ENCODE measurements around the gene PCDH19. TPM values are rescaled to one million over a fixed set of nuclear protein-coding genes. Genes with fewer than 3 reads are reported as not detected.
A peak's percentile ranks its signal among the peaks of the same experiment; 100 is the strongest.

PCDH19 gene
- total and polyA plus RNA-seq, 9 donors, result 1.2 to 4.4 (median 3.0) TPM

DNA sequence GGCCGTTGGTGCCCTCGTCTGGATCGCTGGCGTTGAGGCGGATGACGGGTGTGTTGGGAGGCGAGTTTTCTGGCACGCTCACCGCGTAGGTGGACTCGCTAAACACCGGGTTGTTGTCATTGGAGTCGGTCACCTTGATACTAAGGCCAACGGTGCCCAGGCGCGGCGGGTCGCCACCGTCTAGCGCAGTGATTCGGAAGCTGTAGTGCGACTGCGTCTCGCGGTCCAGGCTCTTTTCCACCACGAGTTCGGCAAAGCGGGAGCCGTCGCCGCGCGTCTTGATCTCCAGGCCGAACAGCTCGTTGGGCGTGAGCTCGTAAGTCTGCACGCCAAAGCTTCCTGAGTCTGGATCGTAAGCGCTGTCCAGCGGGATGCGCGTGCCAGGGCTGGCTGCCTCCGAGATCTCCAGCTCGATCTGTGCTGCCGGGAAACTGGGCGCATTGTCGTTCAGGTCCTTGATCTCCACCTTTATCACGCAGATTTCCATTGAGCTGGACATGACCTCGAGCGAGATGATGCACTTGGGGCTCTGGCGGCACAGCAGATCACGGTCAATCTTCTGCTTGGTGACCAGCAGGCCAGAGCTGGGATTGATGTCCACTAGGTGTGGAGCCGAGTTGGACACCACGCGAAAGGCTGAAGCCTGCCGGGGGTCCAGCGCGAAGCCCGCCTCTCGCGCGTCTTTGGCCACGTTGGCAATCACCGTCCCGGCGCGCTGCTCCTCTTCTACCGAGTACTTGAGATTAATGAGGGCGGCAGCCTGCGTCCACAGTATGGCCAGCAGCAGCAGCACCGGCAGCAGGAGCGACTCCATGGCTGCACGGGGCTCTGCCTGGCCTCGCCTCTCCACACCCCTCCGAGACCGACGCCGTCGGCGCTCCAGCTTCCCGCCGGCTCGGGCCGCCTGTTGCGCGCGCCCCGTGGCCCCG is 2.0 kb downstream of the PCDH19 start:
- 39 to 53% (median 48%) methylated on average over 81 to 90 of the region's 90 CpGs for WGBS, 3 donors
- Histone ChIP-seq H3K4me3 (no peak overlapping the region), H3K27me3 (no peaks in the 10 kb centered on the region), H3K9me3 (no peaks in the 10 kb centered on the region), H3K27ac (no peak overlapping the region), H3K36me3 (no peaks in the 10 kb centered on the region), H3K4me1 (ENCODE audit: insufficient read depth) (peaks cover 2% of the 10 kb centered on the region)
- TF ChIP-seq, protein P1, sequence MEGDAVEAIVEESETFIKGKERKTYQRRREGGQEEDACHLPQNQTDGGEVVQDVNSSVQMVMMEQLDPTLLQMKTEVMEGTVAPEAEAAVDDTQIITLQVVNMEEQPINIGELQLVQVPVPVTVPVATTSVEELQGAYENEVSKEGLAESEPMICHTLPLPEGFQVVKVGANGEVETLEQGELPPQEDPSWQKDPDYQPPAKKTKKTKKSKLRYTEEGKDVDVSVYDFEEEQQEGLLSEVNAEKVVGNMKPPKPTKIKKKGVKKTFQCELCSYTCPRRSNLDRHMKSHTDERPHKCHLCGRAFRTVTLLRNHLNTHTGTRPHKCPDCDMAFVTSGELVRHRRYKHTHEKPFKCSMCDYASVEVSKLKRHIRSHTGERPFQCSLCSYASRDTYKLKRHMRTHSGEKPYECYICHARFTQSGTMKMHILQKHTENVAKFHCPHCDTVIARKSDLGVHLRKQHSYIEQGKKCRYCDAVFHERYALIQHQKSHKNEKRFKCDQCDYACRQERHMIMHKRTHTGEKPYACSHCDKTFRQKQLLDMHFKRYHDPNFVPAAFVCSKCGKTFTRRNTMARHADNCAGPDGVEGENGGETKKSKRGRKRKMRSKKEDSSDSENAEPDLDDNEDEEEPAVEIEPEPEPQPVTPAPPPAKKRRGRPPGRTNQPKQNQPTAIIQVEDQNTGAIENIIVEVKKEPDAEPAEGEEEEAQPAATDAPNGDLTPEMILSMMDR (IDR thresholded peaks at IDR 0.05), result no peak
- TF ChIP-seq POLR2A (IDR thresholded peaks at IDR 0.05) (no peak), EP300 (IDR thresholded peaks at IDR 0.05) (no peak)
- intact Hi-C loops (cut with DNase I), result no loop called here
- peak in 2 of 5 donors; percentile 16 to 38 for DNase-seq

DNA sequence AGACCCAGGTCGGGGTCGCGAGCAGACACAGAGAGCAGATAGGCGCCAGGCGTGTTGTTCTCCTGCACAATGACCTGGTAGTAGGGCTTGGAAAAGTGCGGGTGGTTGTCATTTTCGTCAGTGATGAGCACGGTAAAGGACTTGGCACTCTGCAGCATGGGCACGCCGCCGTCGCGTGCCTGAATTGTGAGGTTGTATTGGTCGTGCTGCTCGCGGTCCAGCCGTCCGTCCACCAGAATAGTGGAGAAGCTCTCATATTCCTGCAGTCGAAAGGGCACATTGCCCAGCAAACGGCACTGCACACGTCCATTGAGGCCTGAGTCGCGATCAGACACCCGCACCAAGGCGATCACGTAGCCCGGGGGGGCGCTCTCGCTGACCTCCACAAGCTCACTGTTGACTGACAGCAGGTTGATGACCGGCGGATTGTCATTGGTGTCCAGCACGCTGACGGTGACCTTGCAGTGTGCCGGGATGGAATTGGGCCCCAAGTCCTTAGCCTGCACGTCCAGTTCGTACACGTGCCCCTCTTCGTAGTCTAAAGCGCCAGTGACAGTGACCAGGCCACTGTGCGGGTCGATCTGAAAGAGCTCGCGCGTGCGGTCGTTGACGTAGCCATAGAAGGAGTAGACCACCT is 2.8 kb downstream of the PCDH19 start:
- no peak for TF ChIP-seq POLR2A (IDR thresholded peaks at IDR 0.05)
- TF ChIP-seq, protein P1 (IDR thresholded peaks at IDR 0.05), result no peak
- no peak for TF ChIP-seq EP300 (IDR thresholded peaks at IDR 0.05)
- Histone ChIP-seq H3K36me3 (no peaks in the 10 kb centered on the region), H3K4me3 (no peak overlapping the region), H3K27me3 (no peaks in the 10 kb centered on the region), H3K9me3 (no peaks in the 10 kb centered on the region), H3K27ac (no peak overlapping the region), H3K4me1 (ENCODE audit: insufficient read depth) (peaks cover 2% of the 10 kb centered on the region)
- DNase-seq, result no peak
- 55 to 61% (median 58%) methylated on average over 47 of the region's 47 CpGs for WGBS, 3 donors
- intact Hi-C loops (cut with DNase I), result no loop called here

DNA sequence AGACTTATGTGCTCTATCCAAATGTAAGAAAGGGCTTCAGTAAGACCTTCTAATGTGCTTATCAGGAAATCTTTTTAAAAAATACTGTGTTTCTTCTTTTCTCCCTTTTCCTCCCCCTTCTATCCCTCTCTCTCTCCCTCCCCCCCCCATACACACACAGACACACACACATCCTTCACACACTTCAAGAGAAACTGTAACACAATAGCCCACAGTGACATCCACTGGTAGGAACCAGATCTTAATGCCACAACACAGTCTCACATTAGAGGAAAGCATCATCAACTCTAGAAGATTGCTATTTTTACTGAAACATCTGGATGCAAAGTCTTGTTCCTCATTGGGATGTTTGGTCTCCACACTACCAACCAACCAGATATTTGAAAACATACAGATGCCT is 4.6 kb downstream of the PCDH19 start:
- Histone ChIP-seq H3K9me3 (no peaks in the 10 kb centered on the region), H3K27ac (no peak overlapping the region), H3K36me3 (no peaks in the 10 kb centered on the region), H3K4me1 (ENCODE audit: insufficient read depth) (peaks cover 2% of the 10 kb centered on the region), H3K27me3 (no peaks in the 10 kb centered on the region), H3K4me3 (no peak overlapping the region)
- intact Hi-C loops (cut with DNase I), result no loop called here
- DNase-seq, result no peak
- TF ChIP-seq, protein P1 (IDR thresholded peaks at IDR 0.05), result no peak
- TF ChIP-seq EP300 (IDR thresholded peaks at IDR 0.05), result no peak
- TF ChIP-seq POLR2A (IDR thresholded peaks at IDR 0.05), result no peak

DNA sequence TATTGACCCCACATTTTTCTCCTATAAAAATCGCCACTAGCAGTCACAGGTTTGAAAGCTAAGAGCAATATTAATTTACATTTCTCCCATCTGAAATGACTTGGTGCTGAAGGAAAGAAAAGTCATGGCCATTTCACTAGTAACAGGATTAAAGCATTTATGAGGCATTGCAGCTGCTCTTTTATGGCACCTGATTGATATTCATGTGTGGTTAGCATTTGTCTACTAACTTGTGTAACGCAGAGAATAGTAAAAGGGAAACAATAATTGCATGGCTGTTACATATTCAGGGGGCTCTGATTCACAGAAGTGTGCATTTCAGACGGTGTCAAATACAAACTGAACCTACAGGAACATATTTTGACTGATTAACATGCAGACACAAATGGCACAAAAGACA is 5.2 kb downstream of the PCDH19 start:
- intact Hi-C loops (cut with DNase I), result no loop called here
- no peaks in the 10 kb centered on the region for H3K27me3 ChIP-seq
- no peak overlapping the region for H3K4me3 ChIP-seq
- no peak for TF ChIP-seq POLR2A (IDR thresholded peaks at IDR 0.05)
- TF ChIP-seq, protein P1 (IDR thresholded peaks at IDR 0.05), result no peak
- TF ChIP-seq EP300 (IDR thresholded peaks at IDR 0.05), result no peak
- H3K4me1 ChIP-seq (ENCODE audit: insufficient read depth), result peaks cover 2% of the 10 kb centered on the region
- H3K36me3 ChIP-seq, result no peaks in the 10 kb centered on the region
- H3K9me3 ChIP-seq, result no peaks in the 10 kb centered on the region
- no peak overlapping the region for H3K27ac ChIP-seq
- WGBS, 3 donors, result 36 to 49% (median 39%) methylated on average over 3 of the region's 3 CpGs
- DNase-seq, result no peak
